Ishikawa (cell line): Measurements from ENCODE around the gene NBDY.

Experiments used
- CEBPB ChIP-seq: IDR thresholded peaks from 2 replicates; pipeline ENCODE4 v1.6.1; 2012
- CREB1 ChIP-seq: IDR thresholded peaks from 2 replicates; pipeline ENCODE4 v1.6.1; 2012; ENCODE audit warnings: low read depth
- EGR1 ChIP-seq: IDR thresholded peaks from 2 replicates; pipeline ENCODE4 v1.6.1; 2012
- EP300 ChIP-seq: IDR thresholded peaks from 2 replicates; pipeline ENCODE4 v1.6.1; 2012; ENCODE audit warnings: borderline replicate concordance
- FOXM1 ChIP-seq: IDR thresholded peaks from 2 replicates; pipeline ENCODE4 v1.6.1; 2012; ENCODE audit warnings: low read depth, borderline replicate concordance
- MAX ChIP-seq: IDR thresholded peaks from 2 replicates; pipeline ENCODE4 v1.6.1; 2012
- NFIC ChIP-seq: IDR thresholded peaks from 2 replicates; pipeline ENCODE4 v1.6.1; 2012
- RAD21 ChIP-seq: IDR thresholded peaks from 2 replicates; pipeline ENCODE4 v1.6.1; 2012; ENCODE audit warnings: low read depth
- TAF1 ChIP-seq: IDR thresholded peaks from 2 replicates; pipeline ENCODE4 v1.6.1; 2012; ENCODE audit warnings: low read depth, mild to moderate bottlenecking
- TCF12 ChIP-seq: IDR thresholded peaks from 2 replicates; pipeline ENCODE4 v1.6.1; 2012; ENCODE audit warnings: low read depth
- TEAD4 ChIP-seq: IDR thresholded peaks from 2 replicates; pipeline ENCODE4 v1.6.1; 2012
- USF1 ChIP-seq: IDR thresholded peaks from 2 replicates; pipeline ENCODE4 v1.6.1; 2012
- YY1 ChIP-seq: IDR thresholded peaks from 2 replicates; pipeline ENCODE4 v1.6.1; 2012; ENCODE audit warnings: low read depth
- ZBTB7A ChIP-seq: IDR thresholded peaks from 2 replicates; pipeline ENCODE4 v1.6.1; 2012; ENCODE audit warnings: low read depth
- TF ChIP-seq, protein P1 (sequence below): IDR thresholded peaks from 2 replicates; pipeline ENCODE4 v1.6.1; 2012; ENCODE audit warnings: low read depth, mild to moderate bottlenecking

Gene NBDY

GRCh38 chrX:56797574-56798338 lies 68.7 kb downstream of the NBDY start:
- no peak for TF ChIP-seq EP300
- no peak for TF ChIP-seq YY1
- TF ChIP-seq TCF12: no peak
- TF ChIP-seq CREB1: no peak
- no peak for TF ChIP-seq CEBPB
- TF ChIP-seq, protein P1, sequence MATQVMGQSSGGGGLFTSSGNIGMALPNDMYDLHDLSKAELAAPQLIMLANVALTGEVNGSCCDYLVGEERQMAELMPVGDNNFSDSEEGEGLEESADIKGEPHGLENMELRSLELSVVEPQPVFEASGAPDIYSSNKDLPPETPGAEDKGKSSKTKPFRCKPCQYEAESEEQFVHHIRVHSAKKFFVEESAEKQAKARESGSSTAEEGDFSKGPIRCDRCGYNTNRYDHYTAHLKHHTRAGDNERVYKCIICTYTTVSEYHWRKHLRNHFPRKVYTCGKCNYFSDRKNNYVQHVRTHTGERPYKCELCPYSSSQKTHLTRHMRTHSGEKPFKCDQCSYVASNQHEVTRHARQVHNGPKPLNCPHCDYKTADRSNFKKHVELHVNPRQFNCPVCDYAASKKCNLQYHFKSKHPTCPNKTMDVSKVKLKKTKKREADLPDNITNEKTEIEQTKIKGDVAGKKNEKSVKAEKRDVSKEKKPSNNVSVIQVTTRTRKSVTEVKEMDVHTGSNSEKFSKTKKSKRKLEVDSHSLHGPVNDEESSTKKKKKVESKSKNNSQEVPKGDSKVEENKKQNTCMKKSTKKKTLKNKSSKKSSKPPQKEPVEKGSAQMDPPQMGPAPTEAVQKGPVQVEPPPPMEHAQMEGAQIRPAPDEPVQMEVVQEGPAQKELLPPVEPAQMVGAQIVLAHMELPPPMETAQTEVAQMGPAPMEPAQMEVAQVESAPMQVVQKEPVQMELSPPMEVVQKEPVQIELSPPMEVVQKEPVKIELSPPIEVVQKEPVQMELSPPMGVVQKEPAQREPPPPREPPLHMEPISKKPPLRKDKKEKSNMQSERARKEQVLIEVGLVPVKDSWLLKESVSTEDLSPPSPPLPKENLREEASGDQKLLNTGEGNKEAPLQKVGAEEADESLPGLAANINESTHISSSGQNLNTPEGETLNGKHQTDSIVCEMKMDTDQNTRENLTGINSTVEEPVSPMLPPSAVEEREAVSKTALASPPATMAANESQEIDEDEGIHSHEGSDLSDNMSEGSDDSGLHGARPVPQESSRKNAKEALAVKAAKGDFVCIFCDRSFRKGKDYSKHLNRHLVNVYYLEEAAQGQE: no peak
- no peak for TF ChIP-seq EGR1
- TF ChIP-seq TAF1: no peak
- TF ChIP-seq ZBTB7A: no peak
- TF ChIP-seq USF1: no peak
- no peak for TF ChIP-seq TEAD4
- no peak for TF ChIP-seq NFIC
- no peak for TF ChIP-seq FOXM1
- TF ChIP-seq MAX: no peak
- TF ChIP-seq RAD21: no peak

DNA sequence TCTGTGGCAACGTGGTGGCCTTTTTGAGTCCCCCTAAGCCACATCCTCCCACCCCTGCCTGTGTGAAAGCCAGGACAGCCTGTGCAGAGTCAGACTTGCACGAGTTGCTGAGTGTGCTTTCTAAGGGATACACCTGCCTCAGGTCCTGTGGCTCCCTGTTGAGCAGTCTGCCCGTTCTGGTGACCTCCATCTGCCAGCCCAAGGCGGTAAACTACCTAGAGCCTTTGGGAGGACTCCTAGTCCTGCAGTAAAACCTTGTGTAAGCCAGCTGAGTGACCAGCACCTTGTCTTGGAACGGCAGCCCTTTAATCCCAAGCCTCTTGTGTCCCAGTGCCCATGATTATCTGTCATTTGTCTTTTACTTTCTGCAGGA lies 69.3 kb downstream of the NBDY start:
- no peak for TF ChIP-seq CEBPB
- no peak for TF ChIP-seq CREB1
- no peak for TF ChIP-seq ZBTB7A
- TF ChIP-seq FOXM1: no peak
- TF ChIP-seq TCF12: no peak
- no peak for TF ChIP-seq EGR1
- no peak for TF ChIP-seq YY1
- no peak for TF ChIP-seq RAD21
- TF ChIP-seq TAF1: no peak
- TF ChIP-seq TEAD4: no peak
- TF ChIP-seq NFIC: no peak
- TF ChIP-seq, protein P1: no peak
- no peak for TF ChIP-seq USF1
- TF ChIP-seq EP300: no peak
- no peak for TF ChIP-seq MAX

DNA sequence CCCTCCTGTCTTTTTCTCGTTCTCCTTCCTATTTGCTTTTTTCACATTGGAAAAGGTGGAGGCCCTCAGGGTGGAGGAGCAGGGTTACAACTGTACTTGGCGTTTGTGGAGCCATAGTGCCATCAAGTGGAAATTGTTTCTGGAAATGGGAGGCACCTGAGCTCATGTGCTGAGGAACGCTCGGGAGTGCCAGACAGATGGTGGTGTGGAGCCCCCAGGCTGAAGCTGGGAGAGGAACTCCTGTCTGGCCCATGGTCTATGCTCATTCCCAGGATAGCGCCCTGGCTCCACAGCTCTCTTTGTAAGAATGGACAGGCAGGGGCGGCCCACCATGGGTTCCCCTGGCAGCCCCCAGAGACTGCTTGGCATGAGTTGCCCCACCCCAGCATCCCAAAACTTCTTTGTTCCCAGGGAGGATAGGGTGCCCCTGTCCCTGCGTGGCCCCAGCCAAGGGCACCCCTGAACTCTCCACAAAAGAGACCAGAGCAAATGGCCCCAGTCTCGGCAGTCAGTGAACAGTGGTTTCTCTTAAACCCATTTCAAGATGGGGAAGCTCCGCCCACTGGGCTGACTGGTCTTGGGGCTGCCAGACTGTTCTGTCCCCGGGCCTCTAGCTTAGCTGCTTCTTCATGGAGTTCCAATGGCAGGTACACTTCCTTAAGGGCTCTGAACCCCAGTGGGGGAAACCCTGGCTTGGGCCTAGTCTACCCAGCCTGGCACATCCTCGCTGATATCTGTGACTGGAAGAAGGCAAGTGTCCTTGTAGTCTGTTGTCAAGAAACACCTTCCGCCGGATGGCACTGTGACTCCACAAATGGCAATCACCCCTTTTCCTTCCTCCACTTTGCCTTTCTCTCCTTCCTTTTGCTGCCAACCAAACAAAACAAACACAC lies 70.1 kb downstream of the NBDY start:
- no peak for TF ChIP-seq CREB1
- TF ChIP-seq ZBTB7A: no peak
- no peak for TF ChIP-seq RAD21
- TF ChIP-seq FOXM1: no peak
- no peak for TF ChIP-seq TAF1
- no peak for TF ChIP-seq TCF12
- TF ChIP-seq USF1: no peak
- no peak for TF ChIP-seq MAX
- TF ChIP-seq YY1: no peak
- TF ChIP-seq TEAD4: no peak
- TF ChIP-seq, protein P1: no peak
- no peak for TF ChIP-seq EP300
- no peak for TF ChIP-seq CEBPB
- TF ChIP-seq NFIC: no peak
- no peak for TF ChIP-seq EGR1
